Esophagus muscularis mucosa (tissue), 3 donors: ENCODE results near the gene RGS16.

Source experiments
- CTCF ChIP-seq, 3 experiments: fragments of 200-600 bp in 2 of 3; fragments of 450-650 bp in 1 of 3; sonication (generic) in 2 of 3; IDR thresholded peaks; one replicate each; pipeline ENCODE4 v1.5.1; 2017 to 2019; ENCODE audit warnings: antibody characterized with exemption in 3 of 3, mild to moderate bottlenecking in 2 of 3, moderate library complexity in 1 of 3
- POLR2A ChIP-seq: fragments of 450-650 bp; IDR thresholded peaks from one replicate; pipeline ENCODE4 v1.6.1; 2017; ENCODE audit warnings: antibody characterized with exemption, moderate library complexity, mild to moderate bottlenecking, low read depth

- TF ChIP-seq CTCF (IDR thresholded peaks at IDR 0.05) (no peak), POLR2A (no peak)
Observed at GRCh38 chr1:182603646-182604174, 479 bp downstream of the RGS16 start.
